HG03558 (cell line): ENCODE data around the gene PODXL2.
"Not testable (repeated sequence)": the region's sequence is repeated elsewhere in the genome, so short reads cannot be mapped to it uniquely, and the experiment has no call there.

Experiments
- ATAC-seq: cut with Tn5 transposase; IDR thresholded peaks from one replicate; pipeline ENCODE4 v1.9.1; 2021; ENCODE audit warnings: moderate number of reproducible peaks; ENCODE audit not compliant: unreplicated experiment; ENCODE audit errors: extremely low read depth

The PODXL2 gene

DNA sequence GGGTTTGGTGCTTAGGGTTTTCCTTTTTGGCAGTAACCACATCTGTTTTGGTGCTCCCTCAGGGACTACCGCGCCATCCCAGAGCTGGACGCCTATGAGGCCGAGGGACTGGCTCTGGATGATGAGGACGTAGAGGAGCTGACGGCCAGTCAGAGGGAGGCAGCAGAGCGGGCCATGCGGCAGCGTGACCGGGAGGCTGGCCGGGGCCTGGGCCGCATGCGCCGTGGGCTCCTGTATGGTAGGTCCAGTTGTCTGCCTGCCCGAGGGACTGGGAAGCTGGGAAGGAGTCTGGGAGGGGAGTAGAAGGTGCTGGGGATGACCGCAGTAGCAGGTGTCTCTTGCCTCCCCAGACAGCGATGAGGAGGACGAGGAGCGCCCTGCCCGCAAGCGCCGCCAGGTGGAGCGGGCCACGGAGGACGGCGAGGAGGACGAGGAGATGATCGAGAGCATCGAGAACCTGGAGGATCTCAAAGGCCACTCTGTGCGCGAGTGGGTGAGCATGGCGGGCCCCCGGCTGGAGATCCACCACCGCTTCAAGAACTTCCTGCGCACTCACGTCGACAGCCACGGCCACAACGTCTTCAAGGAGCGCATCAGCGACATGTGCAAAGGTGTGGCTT is 24.3 kb upstream of the PODXL2 start:
- ATAC-seq, result no peak

DNA sequence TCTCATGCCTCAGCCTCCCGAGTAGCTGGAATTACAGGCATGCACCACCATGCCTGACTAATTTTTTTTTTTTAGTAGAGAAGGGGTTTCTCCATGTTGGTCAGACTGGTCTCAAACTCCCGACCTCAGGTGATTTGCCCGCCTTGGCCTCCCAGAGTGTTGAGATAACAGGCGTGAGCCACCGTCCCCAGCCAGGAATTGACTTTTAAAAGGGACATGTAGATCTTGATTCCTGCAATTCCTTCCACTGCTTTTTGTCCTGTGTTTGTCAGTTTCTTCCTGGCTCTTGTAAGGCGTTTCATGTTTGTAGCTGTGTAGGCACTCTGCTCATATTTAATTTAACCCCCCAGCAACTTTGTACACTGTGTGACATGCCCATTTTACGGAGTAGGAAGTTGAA is 23.4 kb upstream of the PODXL2 start:
- ATAC-seq, result not testable (repeated sequence)

DNA sequence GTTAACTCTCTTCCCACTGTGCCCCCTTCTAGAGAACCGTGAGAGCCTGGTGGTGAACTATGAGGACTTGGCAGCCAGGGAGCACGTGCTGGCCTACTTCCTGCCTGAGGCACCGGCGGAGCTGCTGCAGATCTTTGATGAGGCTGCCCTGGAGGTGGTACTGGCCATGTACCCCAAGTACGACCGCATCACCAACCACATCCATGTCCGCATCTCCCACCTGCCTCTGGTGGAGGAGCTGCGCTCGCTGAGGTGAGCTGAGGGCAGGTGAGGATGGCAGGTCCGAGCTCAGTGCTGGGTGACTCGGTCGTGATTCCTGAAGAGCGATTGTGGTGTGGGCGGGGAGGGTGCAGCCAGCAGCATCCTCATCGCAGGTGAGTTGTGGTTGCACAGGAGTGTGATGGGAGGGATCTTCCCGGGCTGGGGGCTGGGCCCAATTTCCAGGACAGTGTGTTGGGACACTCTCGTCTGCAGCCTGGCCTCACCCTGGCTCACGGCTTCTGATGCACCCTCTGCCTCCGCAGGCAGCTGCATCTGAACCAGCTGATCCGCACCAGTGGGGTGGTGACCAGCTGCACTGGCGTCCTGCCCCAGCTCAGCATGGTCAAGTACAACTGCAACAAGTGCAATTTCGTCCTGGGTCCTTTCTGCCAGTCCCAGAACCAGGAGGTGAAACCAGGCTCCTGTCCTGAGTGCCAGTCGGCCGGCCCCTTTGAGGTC is 22.7 kb upstream of the PODXL2 start:
- ATAC-seq, result no peak

DNA sequence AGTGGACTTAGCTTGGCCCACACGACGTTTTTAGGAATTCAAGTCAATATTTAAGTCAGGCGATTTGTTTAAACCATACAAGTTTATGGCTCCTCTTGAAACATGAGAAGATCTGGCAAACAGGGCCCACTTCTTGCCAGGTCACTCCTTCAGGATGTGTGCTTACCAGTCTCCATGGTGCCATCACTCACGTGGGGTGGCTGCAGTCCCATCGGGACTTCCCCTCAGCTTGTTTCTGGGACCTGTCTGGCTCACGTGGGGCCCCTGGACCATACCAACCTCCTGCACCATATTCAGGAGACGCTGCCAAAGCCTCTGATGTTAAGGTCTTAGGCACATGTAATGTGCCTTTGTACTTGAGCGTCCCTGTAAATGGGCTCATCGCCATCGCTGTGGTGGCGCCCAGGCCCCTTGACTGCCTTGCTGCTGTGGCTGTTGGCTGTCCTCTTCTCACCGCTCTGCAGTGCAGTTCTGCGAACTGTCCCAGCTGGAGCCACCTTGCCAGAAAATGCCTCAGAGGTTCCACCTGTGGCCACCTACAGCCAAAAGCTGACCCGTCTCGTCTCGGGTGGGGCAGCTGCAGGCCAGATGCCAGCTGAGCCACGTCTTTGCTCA is 21.9 kb upstream of the PODXL2 start:
- no peak for ATAC-seq

DNA sequence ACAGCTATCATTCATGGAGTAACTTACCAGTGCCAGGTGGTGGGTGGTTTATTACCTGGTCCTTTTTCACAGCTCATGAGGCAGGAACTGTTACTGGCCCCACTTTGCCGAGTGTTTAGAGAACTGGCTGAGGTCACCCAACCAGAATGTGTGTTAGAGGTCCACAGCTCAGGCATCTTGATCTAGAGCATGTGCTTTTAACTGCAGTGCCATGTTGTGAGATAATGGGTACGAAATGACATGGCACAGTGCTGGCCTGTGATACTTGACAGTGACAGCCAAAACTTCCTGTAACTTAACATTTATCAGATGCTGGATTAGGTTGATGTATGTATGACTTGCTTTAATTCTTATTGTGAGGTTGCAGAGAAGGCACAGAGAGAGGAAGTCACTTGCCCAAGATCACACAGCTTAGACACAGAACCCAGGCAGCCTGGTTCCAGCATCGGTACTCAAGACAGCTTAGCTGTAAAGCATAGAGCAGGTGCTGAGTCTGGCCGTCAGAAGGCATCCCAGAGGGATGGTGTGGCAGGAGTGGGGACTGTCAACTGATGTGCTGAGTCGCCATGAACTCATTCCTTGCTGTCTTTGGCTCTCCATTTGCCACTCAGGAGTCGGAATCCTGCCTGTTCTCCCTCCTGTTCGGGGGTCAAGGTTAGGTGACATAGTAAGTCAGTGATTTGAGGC is 21.2 kb upstream of the PODXL2 start:
- ATAC-seq, result no peak

DNA sequence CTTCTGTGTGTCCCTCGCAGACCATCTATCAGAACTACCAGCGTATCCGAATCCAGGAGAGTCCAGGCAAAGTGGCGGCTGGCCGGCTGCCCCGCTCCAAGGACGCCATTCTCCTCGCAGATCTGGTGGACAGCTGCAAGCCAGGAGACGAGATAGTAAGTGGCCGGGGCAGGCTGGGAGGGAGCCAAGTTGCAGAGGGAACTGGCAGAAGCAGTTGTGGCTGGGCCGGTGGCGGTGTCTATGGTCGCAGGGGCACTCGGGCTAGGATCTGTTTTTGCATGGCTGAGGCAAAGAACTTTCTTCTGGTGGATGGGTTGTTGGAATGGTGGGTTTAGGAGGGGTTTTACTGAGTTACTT is 20.6 kb upstream of the PODXL2 start:
- ATAC-seq, result no peak

DNA sequence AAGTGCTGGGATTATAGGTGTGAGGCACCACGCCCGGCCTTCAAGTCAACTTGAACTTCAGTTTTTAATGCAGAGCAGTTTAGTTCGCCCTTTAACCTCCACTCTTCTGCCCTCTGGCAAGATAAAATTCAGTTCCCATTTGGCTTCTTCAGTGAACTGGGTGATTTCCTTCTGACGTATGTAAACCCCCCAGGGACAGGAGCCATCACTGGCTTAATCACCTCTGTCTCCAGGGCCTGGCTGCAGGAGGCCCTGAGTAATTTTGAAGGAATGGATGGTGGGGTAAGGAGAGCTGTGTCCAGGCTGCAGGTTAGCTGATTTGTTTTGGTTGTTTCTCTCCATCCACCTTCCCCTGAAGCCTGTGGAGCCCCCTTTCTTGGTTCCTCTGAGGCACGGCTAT is 18.9 kb upstream of the PODXL2 start:
- ATAC-seq, result no peak

DNA sequence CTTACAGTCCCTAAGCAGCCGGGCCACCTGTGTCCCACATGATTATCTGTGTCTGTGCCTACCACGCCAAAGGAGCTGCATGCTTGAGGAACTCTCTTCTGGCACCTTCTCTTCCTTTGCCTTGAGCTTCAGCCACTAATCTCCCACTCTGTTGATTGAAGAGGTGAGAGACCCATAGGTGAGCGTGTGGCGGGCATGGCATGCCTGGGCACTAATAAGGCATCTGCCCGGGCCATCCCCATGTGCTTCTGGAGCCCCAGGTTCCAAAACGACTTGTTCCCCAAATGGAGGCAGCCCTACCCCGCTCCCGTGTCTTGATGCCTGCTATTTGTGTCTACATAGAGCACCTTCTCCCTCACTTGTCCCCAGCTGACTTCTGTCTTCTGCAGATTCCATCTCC is 17.7 kb upstream of the PODXL2 start:
- no peak for ATAC-seq

DNA sequence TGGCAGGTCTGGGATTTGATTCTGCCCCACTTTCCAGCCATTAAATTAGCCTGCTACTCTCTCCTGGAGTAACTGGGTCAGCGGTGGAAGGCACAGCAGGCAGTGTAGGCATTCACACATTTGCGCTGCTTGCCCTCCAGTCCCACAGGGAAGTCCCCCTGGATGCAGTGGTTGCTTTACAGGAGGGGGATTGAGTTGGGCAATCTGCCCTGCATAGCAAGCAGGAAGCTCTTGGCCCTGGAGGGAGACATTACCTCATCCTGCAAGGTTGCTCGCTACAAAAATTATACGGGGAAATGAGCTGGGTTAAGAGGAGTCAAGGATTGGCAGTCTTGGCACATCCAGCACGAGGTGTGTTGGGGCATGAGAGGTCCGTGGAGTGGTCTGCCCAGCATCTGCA is 16.0 kb upstream of the PODXL2 start:
- no peak for ATAC-seq

DNA sequence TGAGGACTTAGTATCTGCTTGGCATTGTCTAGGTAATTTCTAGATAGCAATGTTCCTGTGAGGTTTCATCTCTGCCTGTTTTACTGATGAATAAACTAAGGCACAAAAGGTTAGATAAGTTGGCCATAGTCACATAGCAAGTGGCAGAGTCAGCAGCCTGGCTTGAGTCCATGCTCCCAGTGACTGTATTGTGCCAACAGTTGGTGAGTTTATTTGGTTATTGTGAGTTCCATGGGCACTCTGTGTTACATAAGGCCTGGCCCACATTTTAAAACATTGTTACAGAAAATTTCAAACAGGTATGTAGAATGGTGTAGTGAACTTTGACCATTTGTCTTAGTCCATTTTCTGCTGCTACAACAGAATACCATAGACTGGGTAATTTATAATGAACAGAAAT is 15.6 kb upstream of the PODXL2 start:
- ATAC-seq, result no peak

DNA sequence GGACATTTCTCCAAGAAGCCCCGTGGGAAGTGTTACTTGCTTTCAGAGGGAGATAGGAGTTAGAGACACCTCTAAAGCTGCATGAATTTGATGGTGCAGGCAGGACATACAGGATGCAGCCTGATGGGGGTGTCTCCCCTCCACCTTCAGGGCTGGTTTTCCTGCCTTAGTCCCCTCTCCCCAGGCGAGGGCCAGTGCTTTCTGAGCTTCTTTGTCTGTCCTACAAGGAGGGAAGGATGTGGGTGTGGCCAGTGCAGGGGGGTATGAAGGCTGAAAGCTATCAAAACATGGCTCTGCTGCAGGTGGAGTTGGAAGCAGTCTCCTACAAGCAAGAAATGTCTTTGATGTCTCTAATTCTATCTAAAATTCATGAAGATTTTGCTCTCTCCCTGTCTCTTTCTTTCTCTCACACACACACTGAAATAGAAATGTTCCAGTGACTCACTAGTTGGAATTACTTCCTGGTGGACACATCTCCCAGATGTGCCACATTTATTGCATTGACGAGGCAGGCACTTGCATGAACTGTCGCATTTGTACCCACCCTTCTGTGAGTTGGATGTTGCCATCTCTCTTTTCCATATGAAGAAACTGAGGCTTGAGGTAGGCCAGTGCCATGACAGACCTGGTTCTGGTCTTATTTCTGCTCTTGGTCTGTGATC is 13.9 kb upstream of the PODXL2 start:
- ATAC-seq, result no peak

DNA sequence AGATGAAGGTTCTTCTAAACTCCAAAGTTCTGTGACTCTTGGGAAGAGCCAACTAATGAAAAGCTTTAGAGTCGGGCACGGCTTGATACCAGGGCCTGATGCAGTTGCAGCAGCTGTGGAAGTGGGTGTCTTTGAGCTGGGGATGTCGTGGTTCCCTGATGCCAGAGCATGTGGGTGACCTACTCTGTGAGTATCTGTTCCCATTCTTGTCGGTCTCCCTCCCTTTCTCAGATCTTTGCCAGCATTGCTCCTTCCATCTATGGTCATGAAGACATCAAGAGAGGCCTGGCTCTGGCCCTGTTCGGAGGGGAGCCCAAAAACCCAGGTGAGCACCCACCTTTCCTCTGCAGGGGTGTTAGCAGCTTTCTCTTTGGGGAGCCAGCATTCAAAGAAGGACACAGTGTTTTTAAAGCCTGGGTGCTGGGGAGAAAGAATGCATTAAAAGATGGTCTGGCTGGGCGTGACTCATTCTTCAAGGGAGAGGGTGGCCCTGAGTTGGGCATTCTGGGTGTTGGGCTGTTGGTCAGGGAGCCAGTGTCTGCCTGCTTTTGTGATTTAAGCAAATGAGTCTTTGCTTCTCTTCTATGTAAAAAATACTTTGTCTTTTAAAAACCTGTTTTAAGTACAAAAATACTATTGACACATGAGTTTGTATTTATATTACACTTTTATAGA is 13.2 kb upstream of the PODXL2 start:
- no peak for ATAC-seq

DNA sequence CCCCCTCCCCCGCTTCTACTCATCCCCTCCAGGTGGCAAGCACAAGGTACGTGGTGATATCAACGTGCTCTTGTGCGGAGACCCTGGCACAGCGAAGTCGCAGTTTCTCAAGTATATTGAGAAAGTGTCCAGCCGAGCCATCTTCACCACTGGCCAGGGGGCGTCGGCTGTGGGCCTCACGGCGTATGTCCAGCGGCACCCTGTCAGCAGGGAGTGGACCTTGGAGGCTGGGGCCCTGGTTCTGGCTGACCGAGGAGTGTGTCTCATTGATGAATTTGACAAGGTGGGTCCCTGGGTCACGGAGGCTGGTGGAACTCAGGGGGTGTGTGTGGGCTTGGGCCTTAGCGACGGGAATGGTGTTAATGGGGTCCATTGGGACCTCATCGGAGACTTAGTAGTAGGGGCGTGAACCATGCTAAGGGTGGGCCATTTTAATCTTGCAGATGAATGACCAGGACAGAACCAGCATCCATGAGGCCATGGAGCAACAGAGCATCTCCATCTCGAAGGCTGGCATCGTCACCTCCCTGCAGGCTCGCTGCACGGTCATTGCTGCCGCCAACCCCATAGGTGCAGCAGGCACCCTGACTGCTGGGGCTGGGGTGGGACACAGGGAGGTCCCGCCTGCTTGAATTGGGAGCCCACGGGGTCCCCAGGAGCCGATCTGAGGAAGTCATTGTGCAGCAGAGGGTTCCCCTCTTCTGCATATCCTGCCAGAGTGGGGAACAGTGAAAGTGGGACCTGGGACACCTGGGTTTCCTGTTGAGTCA is 12.0 kb upstream of the PODXL2 start:
- ATAC-seq, result no peak

DNA sequence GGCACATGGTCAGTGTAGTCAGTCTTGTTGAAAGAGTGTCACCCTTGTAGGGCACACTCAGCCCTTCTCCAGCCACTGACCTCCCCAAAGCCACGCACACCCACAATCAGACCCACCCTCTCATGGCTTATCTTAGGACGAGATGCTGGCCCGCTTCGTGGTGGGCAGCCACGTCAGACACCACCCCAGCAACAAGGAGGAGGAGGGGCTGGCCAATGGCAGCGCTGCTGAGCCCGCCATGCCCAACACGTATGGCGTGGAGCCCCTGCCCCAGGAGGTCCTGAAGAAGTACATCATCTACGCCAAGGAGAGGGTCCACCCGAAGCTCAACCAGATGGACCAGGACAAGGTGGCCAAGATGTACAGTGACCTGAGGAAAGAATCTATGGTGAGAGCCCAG is 10.1 kb upstream of the PODXL2 start:
- ATAC-seq, result no peak

DNA sequence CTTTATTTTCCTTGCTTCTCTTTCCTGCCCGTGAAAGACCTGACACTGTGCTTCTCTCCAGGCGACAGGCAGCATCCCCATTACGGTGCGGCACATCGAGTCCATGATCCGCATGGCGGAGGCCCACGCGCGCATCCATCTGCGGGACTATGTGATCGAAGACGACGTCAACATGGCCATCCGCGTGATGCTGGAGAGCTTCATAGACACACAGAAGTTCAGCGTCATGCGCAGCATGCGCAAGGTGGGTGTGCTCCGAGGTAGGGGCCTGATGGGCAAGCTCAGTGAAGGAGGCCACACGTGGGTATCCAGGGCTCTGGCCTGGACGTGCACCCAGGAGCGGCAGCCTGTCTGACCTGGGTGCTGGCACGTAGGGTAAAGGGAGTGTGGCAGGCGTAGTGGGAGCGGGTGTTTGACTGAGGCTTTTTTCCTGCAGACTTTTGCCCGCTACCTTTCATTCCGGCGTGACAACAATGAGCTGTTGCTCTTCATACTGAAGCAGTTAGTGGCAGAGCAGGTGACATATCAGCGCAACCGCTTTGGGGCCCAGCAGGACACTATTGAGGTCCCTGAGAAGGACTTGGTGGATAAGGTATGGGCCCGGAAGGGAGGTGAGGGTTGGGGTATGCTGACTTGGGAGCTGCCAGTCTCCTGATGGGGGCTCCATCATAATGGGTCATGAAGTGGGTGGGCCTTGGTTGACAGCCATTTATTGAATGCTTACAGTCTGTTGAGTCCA is 8.2 kb upstream of the PODXL2 start:
- no peak for ATAC-seq

DNA sequence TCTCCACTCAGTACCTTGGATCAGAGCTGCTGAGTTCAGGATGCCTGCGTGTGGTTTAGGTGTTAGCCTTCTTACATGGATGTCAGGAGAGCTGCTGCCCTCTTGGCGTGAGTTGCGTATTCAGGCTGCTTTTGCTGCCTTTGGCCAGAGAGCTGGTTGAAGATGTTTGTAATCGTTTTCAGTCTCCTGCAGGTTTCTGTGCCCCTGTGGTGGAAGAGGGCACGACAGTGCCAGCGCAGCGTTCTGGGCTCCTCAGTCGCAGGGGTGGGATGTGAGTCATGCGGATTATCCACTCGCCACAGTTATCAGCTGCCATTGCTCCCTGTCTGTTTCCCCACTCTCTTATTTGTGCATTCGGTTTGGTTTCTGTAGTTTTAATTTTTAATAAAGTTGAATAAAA is 7.0 kb upstream of the PODXL2 start:
- ATAC-seq, result no peak

DNA sequence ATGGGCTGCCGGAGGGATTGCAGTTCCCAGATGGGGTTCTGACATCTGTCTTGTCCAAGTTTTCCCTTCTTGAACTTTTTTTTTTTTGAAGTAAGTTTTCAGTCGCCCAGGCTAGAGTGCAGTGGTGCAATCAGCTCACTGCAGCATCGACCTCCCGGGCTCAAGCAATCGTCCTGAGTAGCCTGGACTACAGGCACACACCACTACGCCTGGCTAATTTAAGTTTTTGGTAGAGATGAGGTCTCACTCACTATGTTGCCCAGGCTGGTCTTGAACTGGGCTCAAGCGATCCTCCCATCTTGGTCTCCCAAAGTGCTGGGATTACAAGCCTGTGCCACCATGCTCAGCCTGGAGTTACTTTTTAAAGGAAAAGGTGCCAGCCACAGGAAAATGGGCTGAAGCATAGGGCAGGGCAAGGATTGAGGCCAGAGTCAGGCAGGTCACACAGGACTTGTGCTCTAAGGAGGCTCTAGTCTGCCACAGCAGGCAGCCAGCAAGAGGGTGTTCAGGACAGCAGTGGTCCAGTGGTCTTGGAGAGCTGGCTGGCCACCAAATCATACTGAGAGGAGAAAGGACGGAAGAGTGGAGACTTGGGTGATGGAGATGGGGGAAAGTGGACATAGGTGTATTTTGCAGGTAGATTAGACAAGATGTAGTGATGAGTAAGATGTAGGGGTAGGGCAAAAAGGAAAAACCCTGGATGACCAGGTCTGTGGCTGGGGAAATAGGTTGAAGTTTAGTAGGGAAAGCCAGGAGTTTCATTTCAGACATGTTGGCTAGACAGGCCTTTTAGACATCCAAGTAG is 6.0 kb upstream of the PODXL2 start:
- no peak for ATAC-seq

DNA sequence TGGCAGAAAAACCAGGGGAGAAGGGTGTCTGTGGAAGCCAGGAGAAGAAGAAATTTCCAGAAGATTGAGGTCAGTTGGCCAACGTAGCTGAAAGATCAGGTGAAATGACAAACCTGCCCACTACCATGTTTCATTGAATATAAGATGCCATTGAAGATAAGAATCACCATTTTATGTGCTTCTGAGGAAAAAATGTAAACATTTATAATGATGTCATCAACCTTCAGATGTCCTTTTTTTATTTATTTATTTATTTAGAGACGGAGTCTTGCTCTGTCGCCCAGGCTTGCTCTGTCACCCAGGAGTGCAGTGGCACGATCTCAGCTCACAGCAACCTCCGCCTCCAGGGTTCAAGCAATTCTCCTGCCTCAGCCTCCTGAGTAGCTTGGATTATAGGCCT is 4.9 kb upstream of the PODXL2 start:
- no peak for ATAC-seq
